ENCODE data around the gene MAPK8. TPM values are rescaled to one million over a fixed set of nuclear protein-coding genes. Genes with fewer than 3 reads are reported as not detected.

MAPK8 gene
- total and polyA plus RNA-seq, 2 of the 4 experiments (the other 2 are of a cell fraction), result 41.5 to 54.7 TPM

DNA sequence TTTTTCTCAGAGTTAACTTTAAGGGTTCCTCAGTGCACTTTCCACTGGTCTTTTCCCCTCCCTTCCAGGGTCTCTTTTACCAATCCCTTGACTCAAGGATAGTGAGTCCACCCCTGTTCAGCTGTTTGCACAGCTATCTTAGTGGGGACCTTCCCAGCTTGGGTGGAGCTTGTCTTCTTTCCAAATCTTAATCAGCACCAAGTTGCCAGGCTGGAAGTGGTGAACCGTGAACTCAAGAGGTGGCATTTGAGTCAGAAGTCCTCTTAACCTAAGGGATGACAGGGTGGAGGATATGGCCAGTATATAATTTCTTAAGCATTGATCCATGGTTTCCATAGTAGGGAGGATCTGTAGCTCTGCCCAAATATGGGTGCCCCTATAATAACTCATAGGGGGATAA, 25.0 kb downstream of the MAPK8 start:
- no peak overlapping the region for H2BK5ac ChIP-seq (ENCODE audit: low read depth, low read length, poor library complexity, severe bottlenecking)

More for the DNA sequence above, 25.0 kb downstream of the MAPK8 start:
- no peak overlapping the region for H2BK120ac ChIP-seq (ENCODE audit: low read depth, low read length)
- no peak overlapping the region for H4K91ac ChIP-seq (ENCODE audit: insufficient read depth, low read depth, low read length)
- H3K56ac ChIP-seq (ENCODE audit: extremely low read depth, insufficient read depth, low read length), result no peak overlapping the region
- POLR2A ChIA-PET (ENCODE audit: unreplicated experiment), result no interaction called here
- BruUV-seq (replicated peaks), result no TSS peak
- no peak overlapping the region for H2BK20ac ChIP-seq (ENCODE audit: low read depth, low read length)
- H3K79me1 ChIP-seq (ENCODE audit: low read depth in 1 of 2, low read length in 2 of 2), result peaks cover 45 to 67% of the 10 kb centered on the region in 2 experiments
- peaks cover 5% of the 10 kb centered on the region for H3K9me3 ChIP-seq (ENCODE audit: control insufficient read depth, insufficient read depth, low read length)
- H2AK9ac ChIP-seq (replicated peaks; ENCODE audit: low read depth, low read length, poor library complexity), result no peak overlapping the region
- no peak for TF ChIP-seq MAFK (IDR thresholded peaks at IDR 0.05; ENCODE audit: low read depth, low read length)
- TF ChIP-seq RCOR1 (IDR thresholded peaks at IDR 0.05; ENCODE audit: insufficient replicate concordance, low read length), result no peak
- no peak for TF ChIP-seq BHLHE40 (IDR thresholded peaks at IDR 0.05; ENCODE audit: low read depth, low read length)
- no peak for TF ChIP-seq MXI1 (IDR thresholded peaks at IDR 0.05; ENCODE audit: borderline replicate concordance, low read depth, low read length)
- TF ChIP-seq, protein P1, sequence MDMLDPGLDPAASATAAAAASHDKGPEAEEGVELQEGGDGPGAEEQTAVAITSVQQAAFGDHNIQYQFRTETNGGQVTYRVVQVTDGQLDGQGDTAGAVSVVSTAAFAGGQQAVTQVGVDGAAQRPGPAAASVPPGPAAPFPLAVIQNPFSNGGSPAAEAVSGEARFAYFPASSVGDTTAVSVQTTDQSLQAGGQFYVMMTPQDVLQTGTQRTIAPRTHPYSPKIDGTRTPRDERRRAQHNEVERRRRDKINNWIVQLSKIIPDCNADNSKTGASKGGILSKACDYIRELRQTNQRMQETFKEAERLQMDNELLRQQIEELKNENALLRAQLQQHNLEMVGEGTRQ (IDR thresholded peaks at IDR 0.05; ENCODE audit: low read depth, low read length), result no peak
- no peak for TF ChIP-seq RAD21 (IDR thresholded peaks at IDR 0.05; ENCODE audit: low read length)
- TF ChIP-seq MAZ (IDR thresholded peaks at IDR 0.05; ENCODE audit: borderline replicate concordance, low read depth, low read length), result no peak
- TF ChIP-seq SMC3 (IDR thresholded peaks at IDR 0.05; ENCODE audit: low read depth, low read length), result no peak
- TF ChIP-seq CEBPB (IDR thresholded peaks at IDR 0.05; ENCODE audit: low read depth, low read length), result no peak
- TF ChIP-seq RFX5 (IDR thresholded peaks at IDR 0.05; ENCODE audit: low read depth, low read length), result no peak
- TF ChIP-seq, protein P2, sequence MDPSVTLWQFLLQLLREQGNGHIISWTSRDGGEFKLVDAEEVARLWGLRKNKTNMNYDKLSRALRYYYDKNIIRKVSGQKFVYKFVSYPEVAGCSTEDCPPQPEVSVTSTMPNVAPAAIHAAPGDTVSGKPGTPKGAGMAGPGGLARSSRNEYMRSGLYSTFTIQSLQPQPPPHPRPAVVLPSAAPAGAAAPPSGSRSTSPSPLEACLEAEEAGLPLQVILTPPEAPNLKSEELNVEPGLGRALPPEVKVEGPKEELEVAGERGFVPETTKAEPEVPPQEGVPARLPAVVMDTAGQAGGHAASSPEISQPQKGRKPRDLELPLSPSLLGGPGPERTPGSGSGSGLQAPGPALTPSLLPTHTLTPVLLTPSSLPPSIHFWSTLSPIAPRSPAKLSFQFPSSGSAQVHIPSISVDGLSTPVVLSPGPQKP (IDR thresholded peaks at IDR 0.05; ENCODE audit: borderline replicate concordance, low read depth, low read length), result no peak
- no peak for TF ChIP-seq POLR2A (IDR thresholded peaks at IDR 0.05; ENCODE audit: low read depth, low read length)
- no peak for TF ChIP-seq NFE2L2 (IDR thresholded peaks at IDR 0.05; ENCODE audit: low read depth, low read length)
- TF ChIP-seq, protein P3, sequence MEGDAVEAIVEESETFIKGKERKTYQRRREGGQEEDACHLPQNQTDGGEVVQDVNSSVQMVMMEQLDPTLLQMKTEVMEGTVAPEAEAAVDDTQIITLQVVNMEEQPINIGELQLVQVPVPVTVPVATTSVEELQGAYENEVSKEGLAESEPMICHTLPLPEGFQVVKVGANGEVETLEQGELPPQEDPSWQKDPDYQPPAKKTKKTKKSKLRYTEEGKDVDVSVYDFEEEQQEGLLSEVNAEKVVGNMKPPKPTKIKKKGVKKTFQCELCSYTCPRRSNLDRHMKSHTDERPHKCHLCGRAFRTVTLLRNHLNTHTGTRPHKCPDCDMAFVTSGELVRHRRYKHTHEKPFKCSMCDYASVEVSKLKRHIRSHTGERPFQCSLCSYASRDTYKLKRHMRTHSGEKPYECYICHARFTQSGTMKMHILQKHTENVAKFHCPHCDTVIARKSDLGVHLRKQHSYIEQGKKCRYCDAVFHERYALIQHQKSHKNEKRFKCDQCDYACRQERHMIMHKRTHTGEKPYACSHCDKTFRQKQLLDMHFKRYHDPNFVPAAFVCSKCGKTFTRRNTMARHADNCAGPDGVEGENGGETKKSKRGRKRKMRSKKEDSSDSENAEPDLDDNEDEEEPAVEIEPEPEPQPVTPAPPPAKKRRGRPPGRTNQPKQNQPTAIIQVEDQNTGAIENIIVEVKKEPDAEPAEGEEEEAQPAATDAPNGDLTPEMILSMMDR (conservative IDR thresholded peaks at IDR 0.05; ENCODE audit: low read depth, low read length), result no peak
- no peak for TF ChIP-seq CHD1 (IDR thresholded peaks at IDR 0.05; ENCODE audit: low read depth, low read length)
- TF ChIP-seq FOS (IDR thresholded peaks at IDR 0.05; ENCODE audit: low read depth, low read length), result no peak
- no peak overlapping the region for H2AK5ac ChIP-seq (ENCODE audit: low read depth, low read length)
- CTCF ChIA-PET, result no interaction called here
- no peak overlapping the region for H3K18ac ChIP-seq (ENCODE audit: low read depth, low read length)
- peaks cover 5% of the 10 kb centered on the region for H3K9me1 ChIP-seq (ENCODE audit: insufficient read depth, low read length)
- H3K9ac ChIP-seq (ENCODE audit: low read depth, low read length), result no peak overlapping the region
- H2BK15ac ChIP-seq (ENCODE audit: low read depth, low read length), result no peak overlapping the region
- in situ Hi-C loops (cut with MboI; ENCODE audit: low sequenced_read_pairs) (no loop called here), intact Hi-C loops (cut with micrococcal nuclease) (no loop called here), dilution Hi-C loops (cut with HindIII; ENCODE audit: low sequenced_read_pairs, unreplicated experiment) (no loop called here)
- ATAC-seq (ENCODE audit: low read depth) (no peak), DNase-seq (no peak)
- no peak overlapping the region for H3K23ac ChIP-seq (ENCODE audit: low read depth, low read length)
- no peak overlapping the region for H3K4me2 ChIP-seq (ENCODE audit: low read depth, low read length)
- H2AFZ ChIP-seq (replicated peaks; ENCODE audit: low read length, poor library complexity), result no peak overlapping the region
- no peak overlapping the region for H4K5ac ChIP-seq (ENCODE audit: low read depth, low read length)
- WGBS, 2 experiments (ENCODE audit: extremely low coverage in 2 of 2, insufficient read length in 1 of 2), result 100% methylated on average over 1 of the region's 1 CpG; no CpG with 5 or more reads in 1 of the 2 experiments
- H3K14ac ChIP-seq (replicated peaks; ENCODE audit: low read depth, low read length), result no peak overlapping the region
- H3K4me3 ChIP-seq (ENCODE audit: insufficient read depth, low read depth, low read length), result no peak overlapping the region
- H4K8ac ChIP-seq (ENCODE audit: low read depth in 2 of 2, low read length in 2 of 2), result no peak overlapping the region
- H4K20me1 ChIP-seq (ENCODE audit: insufficient read depth, low read length), result peaks cover 44% of the 10 kb centered on the region
- H3K27ac ChIP-seq (ENCODE audit: insufficient read depth, low read length), result no peak overlapping the region
- 0 out of 2 replicates have a peak, but pooled peaks cover 2% of the 10 kb centered on the region for H3K4me1 ChIP-seq (ENCODE audit: control insufficient read depth, insufficient read depth, low read length)
- H3K36me3 ChIP-seq (ENCODE audit: control insufficient read depth, insufficient read depth, low read length), result peaks cover 12% of the 10 kb centered on the region
- no peak overlapping the region for H3K4ac ChIP-seq (ENCODE audit: low read depth, low read length)
- no peaks in the 10 kb centered on the region for H3K27me3 ChIP-seq (ENCODE audit: control insufficient read depth, insufficient read depth, low read length)

All from IMR-90 (cell line).